Adrenal gland (tissue), 12 donors: Measurements from ENCODE around the gene USP49. TPM values are rescaled to one million over a fixed set of nuclear protein-coding genes. Genes with fewer than 3 reads are reported as not detected.

Source experiments
- DNase-seq, 7 donors: peaks; one replicate each; pipeline ENCODE4 v3.0.0-alpha.2; 2019 to 2020
- H3K27ac ChIP-seq, 5 donors: fragments of 200-600 bp; sonication (generic) in 4 of 5; 1 replicate in 3 of 5; 2 replicates in 2 of 5; pipeline versions ENCODE4 v1.5.1 to v1.8.0; 2016 to 2020; ENCODE audit warnings: mild to moderate bottlenecking in 1 of 5
- H3K27me3 ChIP-seq: fragments of 200-600 bp; 2 replicates; pipeline ENCODE4 v1.8.0; 2021
- H3K36me3 ChIP-seq, 2 donors: fragments of 200-600 bp; replicated peaks in 1 of 2; 1 replicate in 1 of 2; 2 replicates in 1 of 2; pipeline versions ENCODE4 v1.5.1 to v1.8.0; 2018 to 2022
- H3K4me1 ChIP-seq, 2 donors: fragments of 200-600 bp; replicated peaks in 1 of 2; 1 replicate in 1 of 2; 2 replicates in 1 of 2; pipeline versions ENCODE4 v1.5.1 to v1.8.0; 2018 to 2021
- H3K4me3 ChIP-seq, 4 donors: fragments of 200-600 bp; sonication (generic) in 3 of 4; one replicate each; pipeline ENCODE4 v1.5.1; 2016 to 2018
- H3K9me3 ChIP-seq, 3 donors: fragments of 200-600 bp; sonication (generic) in 1 of 3; replicated peaks in 1 of 3; 1 replicate in 2 of 3; 2 replicates in 1 of 3; pipeline versions ENCODE4 v1.5.1 to v1.8.0; 2016 to 2021
- CTCF ChIP-seq, 6 experiments: fragments of 450-650 bp in 4 of 6; fragments of 200-600 bp in 2 of 6; sonication (generic) in 1 of 6; IDR thresholded peaks; 1 replicate in 5 of 6; 2 replicates in 1 of 6; pipeline versions ENCODE4 v1.5.1 to v1.8.0; 2016 to 2021; ENCODE audit warnings: antibody characterized with exemption in 6 of 6, mild to moderate bottlenecking in 2 of 6, moderate library complexity in 1 of 6
- POLR2A ChIP-seq, 2 donors: fragments of 450-650 bp; IDR thresholded peaks; one replicate each; pipeline ENCODE4 v1.6.1; 2017; ENCODE audit warnings: antibody characterized with exemption in 2 of 2, mild to moderate bottlenecking in 2 of 2, moderate library complexity in 1 of 2
- WGBS, 4 donors: extraction: QIAGEN DNeasy Blood & Tissue Kit in 2 of 4; methylation state at CpG; one replicate each; pipeline versions ENCODE4 v1.1.5 to v1.1.7; 2013 to 2017; 5-methylcytosine and 5-hydroxymethylcytosine counted together
- intact Hi-C, 2 donors: fragments of 100-400 bp; cut with DNase I; formaldehyde crosslinking; loops; one replicate each; pipeline versions ENCODE4 v1.14.1 to v1.15.0; 2022 to 2023
- polyA plus RNA-seq, 3 donors: library from polyadenylated mRNA; stranded (reverse); fragments of 200-250 nt in 2 of 3; fragments of 350-450 nt in 1 of 3; fragmentation: Illumina TruSeq in 1 of 3; extraction: RNeasy Lipid Tissue Mini Kit (QIAGEN cat#74804) in 1 of 3; gene quantifications; one replicate each; pipeline ENCODE4 v1.2.3, GENCODE V29; 2013 to 2014
- total RNA-seq, 9 donors: library from RNA; depleted of rRNA in 4 of 9; stranded (reverse); fragments of >200 nt in 4 of 9; fragments of 120-200 nt in 1 of 9; fragmentation: NEBNext Ultra II Directional in 1 of 9; extraction: Animal tissue kit (Norgen Biotek cat#: 25700) in 1 of 9; gene quantifications; one replicate each; pipeline versions ENCODE4 v1.1.0 to v1.2.4, GENCODE V29; 2013 to 2023
- donor health status: healthy with polysubstance abuse.
- donor health status: Bipolar disorder and iron deficiency.
- donor health status: DM: yes; HTN: yes; CAD: no.
- donor health status: DM: no; HTN: no; CAD: no.
- donor health status: DM: no; HTN: no; CAD: no.
- donor health status: DM: yes; HTN: yes; CAD: no.

The USP49 gene
- total and polyA plus RNA-seq, 12 donors, result 1.5 to 6.2 (median 3.4) TPM

GRCh38 chr6:41858703-41859102, 36.5 kb downstream of the USP49 start:
- 88 to 100% (median 95%) methylated on average over 2 of the region's 2 CpGs for WGBS, 4 donors
- H3K4me1 ChIP-seq, result peaks cover 4% of the 10 kb centered on the region in 2 donors
- H3K4me3 ChIP-seq, result no peak overlapping the region
- TF ChIP-seq POLR2A (IDR thresholded peaks at IDR 0.05), result no peak
- no peak for TF ChIP-seq CTCF (IDR thresholded peaks at IDR 0.05)
- no peak overlapping the region for H3K27ac ChIP-seq
- DNase-seq, result no peak
- no peaks in the 10 kb centered on the region for H3K9me3 ChIP-seq
- intact Hi-C loops, result no loop called here
- H3K36me3 ChIP-seq, result no peaks in the 10 kb centered on the region
- H3K27me3 ChIP-seq, result no peaks in the 10 kb centered on the region

- DNase-seq, result no peak
- Histone ChIP-seq H3K36me3 (no peaks in the 10 kb centered on the region), H3K27ac (no peak overlapping the region), H3K9me3 (no peaks in the 10 kb centered on the region), H3K4me3 (no peak overlapping the region), H3K27me3 (no peaks in the 10 kb centered on the region), H3K4me1 (peaks cover 0 to 9% of the 10 kb centered on the region in 2 donors)
- TF ChIP-seq CTCF (IDR thresholded peaks at IDR 0.05), result no peak
- TF ChIP-seq POLR2A (IDR thresholded peaks at IDR 0.05), result no peak
- intact Hi-C loops, result no loop called here
- 93 to 98% (median 98%) methylated on average over 3 of the region's 3 CpGs for WGBS, 4 donors
Measured at GRCh38 chr6:41850861-41851260, 44.3 kb downstream of the USP49 start.

GRCh38 chr6:41846666-41847237, 48.4 kb downstream of the USP49 start:
- H3K27me3 ChIP-seq, result no peaks in the 10 kb centered on the region
- no peak overlapping the region for H3K4me3 ChIP-seq
- peak; percentile 73 to 95 (median 86) for TF ChIP-seq CTCF (IDR thresholded peaks at IDR 0.05)
- no peak for TF ChIP-seq POLR2A (IDR thresholded peaks at IDR 0.05)
- peak; percentile 76 to 91 (median 79) for DNase-seq
- H3K27ac ChIP-seq, result peak overlapping the region in 3 of 5 donors; percentile 33 to 69 (median 51)
- H3K36me3 ChIP-seq, result no peaks in the 10 kb centered on the region
- H3K9me3 ChIP-seq, result no peaks in the 10 kb centered on the region
- WGBS, 4 donors, result 0 to 17% (median 0%) methylated on average over 1 of the region's 1 CpG
- peaks cover 0 to 9% of the 10 kb centered on the region in 2 donors for H3K4me1 ChIP-seq
- intact Hi-C loops, result loop anchor here (5.0 to 10.0 kb wide), 2 partner anchors 88 to 196 kb away; no protein-coding TSS in a partner anchor

GRCh38 chr6:41843178-41843577, 52.0 kb downstream of the USP49 start:
- intact Hi-C loops, result loop anchor here in 1 of 2 donors (10.0 kb wide), 1 partner anchor 92 kb away; no protein-coding TSS in a partner anchor
- Histone ChIP-seq H3K36me3 (no peaks in the 10 kb centered on the region), H3K27me3 (no peaks in the 10 kb centered on the region), H3K4me3 (no peak overlapping the region), H3K27ac (no peak overlapping the region), H3K4me1 (peaks cover 0 to 9% of the 10 kb centered on the region in 2 donors), H3K9me3 (no peaks in the 10 kb centered on the region)
- 93 to 97% (median 94%) methylated on average over 9 of the region's 9 CpGs for WGBS, 4 donors
- no peak for TF ChIP-seq CTCF (IDR thresholded peaks at IDR 0.05)
- no peak for TF ChIP-seq POLR2A (IDR thresholded peaks at IDR 0.05)
- no peak for DNase-seq
